Lower leg skin (tissue), 4 donors: ENCODE data around the gene LCT. TPM values are rescaled to one million over a fixed set of nuclear protein-coding genes. Genes with fewer than 3 reads are reported as not detected.

ENCODE experiments used
- DNase-seq, 2 donors: peaks; one replicate each; pipeline ENCODE4 v3.0.0-alpha.2; 2019; ENCODE audit warnings: low spot score in 2 of 2
- H3K4me3 ChIP-seq: fragments of 200-600 bp; sonication (generic); 2 replicates; pipeline ENCODE4 v1.5.1; 2017; ENCODE audit warnings: mild to moderate bottlenecking, low read depth; ENCODE audit not compliant: poor library complexity, severe bottlenecking
- CTCF ChIP-seq, 3 donors: fragments of 450-650 bp; IDR thresholded peaks; one replicate each; pipeline ENCODE4 v1.5.1; 2016; ENCODE audit warnings: antibody characterized with exemption in 3 of 3, mild to moderate bottlenecking in 3 of 3, moderate library complexity in 2 of 3
- POLR2A ChIP-seq, 2 donors: fragments of 450-650 bp; IDR thresholded peaks; one replicate each; pipeline ENCODE4 v1.6.1; 2016 to 2017; ENCODE audit warnings: antibody characterized with exemption in 2 of 2, mild to moderate bottlenecking in 1 of 2, moderate library complexity in 1 of 2
- WGBS, 2 donors: methylation state at CpG; one replicate each; pipeline ENCODE4 v1.1.5; 2018; 5-methylcytosine and 5-hydroxymethylcytosine counted together
- intact Hi-C: fragments of 100-400 bp; cut with DNase I; formaldehyde crosslinking; loops from one replicate; pipeline ENCODE4 v1.15.0; 2023; ENCODE audit warnings: low total_unique reads
- total RNA-seq, 4 donors: library from RNA; depleted of rRNA; stranded (reverse); fragments of >200 nt; gene quantifications; one replicate each; pipeline ENCODE4 v1.1.0, GENCODE V29; 2016

Gene LCT
- total RNA-seq, 4 donors from 2014 or later = 0.03 to 0.15 TPM; not detected in 2

DNA sequence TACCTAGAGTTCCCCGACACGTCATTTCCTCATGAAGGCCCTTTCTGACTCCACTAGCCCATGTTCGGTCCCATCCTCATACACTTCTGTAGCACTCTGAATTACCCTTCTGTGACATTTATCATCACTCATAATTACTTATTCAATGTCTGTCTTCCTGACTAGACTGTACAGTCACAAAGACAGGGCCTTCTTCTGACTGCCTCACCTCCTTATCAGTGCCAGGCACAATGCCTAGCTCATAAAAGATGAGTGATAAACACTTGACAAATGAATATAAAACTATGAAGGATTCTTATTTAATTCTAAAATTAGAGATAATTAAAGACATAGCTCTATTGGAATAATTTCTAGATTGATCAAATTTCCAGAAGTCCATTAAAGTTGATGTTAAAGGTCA is 96.8 kb downstream of the LCT start:
- intact Hi-C loops = no loop called here
- H3K4me3 ChIP-seq = no peak overlapping the region
- TF ChIP-seq CTCF (IDR thresholded peaks at IDR 0.05) (no peak), POLR2A (IDR thresholded peaks at IDR 0.05) (no peak)
- no peak for DNase-seq
- 95 to 97% methylated on average over 3 of the region's 3 CpGs for WGBS, 2 donors

Other genes starting within 250 kb of the LCT start
- gene UBXN4, start 95.3 kb downstream of the LCT start, total RNA-seq = 10 to 100 TPM; 55.1 to 68.0 (median 58.0) TPM
- 1 to 10 TPM; 4.5 to 8.5 (median 6.0) TPM for gene MCM6, start 39.3 kb upstream of the LCT start, total RNA-seq
- 10 to 100 TPM; 58.7 to 73.6 (median 65.7) TPM for gene DARS1, start 148.4 kb upstream of the LCT start, total RNA-seq